RCC 7860 (cell line): ENCODE data around the gene FNDC5.

ENCODE experiments used
- DNase-seq: peaks from one replicate; pipeline ENCODE4 v3.0.0-alpha.2; 2015; ENCODE audit warnings: low spot score
- FAIRE-seq: peaks from 2 replicates; lab custom pipeline; 2012; peaks lifted over from hg19 to GRCh38; lab: Jason Lieb, UNC

The FNDC5 gene

DNA sequence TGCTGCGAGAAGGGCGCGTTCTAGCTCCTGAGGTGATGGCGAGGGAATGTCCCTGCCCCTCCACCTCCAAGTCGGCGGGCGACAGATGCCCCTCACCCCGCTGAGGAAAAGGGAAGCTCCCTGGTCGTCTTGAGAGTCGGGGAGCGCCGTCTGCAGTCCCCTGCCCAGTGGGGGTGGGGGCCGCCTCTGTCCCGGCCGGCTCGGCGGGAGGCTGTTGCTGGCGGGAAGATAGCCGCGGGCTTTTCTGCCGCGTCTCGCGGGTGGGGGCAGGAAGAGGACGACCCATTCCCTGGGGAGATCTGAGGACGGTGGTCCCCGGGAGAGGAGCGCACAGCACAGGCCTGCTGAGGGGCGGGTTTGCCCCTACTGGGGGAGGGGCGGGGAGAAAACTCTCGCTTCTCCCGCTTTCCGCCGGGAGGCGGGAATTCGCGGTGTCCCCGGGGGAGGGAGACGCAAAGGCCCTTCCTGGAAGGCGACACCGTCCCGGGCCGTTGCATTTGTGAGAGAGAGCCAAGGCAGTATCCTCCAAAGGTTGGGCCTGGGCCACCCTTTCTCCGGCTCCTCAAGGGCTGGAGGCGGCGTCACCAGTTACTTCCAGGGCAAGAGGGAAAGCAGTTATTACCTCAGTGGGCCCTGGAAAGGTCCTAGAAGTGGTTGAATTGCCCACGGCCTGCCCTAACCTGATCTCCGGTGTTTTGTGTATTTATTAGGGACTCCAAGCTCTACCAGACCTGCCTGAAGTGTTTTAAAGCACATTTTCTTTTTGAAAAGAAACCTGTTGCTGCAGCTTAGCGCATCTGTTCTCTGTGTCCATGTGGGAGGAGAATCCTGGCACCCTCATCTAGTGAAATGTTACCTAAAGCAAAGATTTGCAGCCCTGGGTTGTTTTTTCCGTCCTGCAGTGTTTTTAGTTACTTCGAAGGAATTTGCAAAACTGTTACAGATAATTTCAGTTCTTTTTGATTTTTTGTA, 52.6 kb downstream of the FNDC5 start:
- DNase-seq (peak; percentile 74), FAIRE-seq (no peak)

DNA sequence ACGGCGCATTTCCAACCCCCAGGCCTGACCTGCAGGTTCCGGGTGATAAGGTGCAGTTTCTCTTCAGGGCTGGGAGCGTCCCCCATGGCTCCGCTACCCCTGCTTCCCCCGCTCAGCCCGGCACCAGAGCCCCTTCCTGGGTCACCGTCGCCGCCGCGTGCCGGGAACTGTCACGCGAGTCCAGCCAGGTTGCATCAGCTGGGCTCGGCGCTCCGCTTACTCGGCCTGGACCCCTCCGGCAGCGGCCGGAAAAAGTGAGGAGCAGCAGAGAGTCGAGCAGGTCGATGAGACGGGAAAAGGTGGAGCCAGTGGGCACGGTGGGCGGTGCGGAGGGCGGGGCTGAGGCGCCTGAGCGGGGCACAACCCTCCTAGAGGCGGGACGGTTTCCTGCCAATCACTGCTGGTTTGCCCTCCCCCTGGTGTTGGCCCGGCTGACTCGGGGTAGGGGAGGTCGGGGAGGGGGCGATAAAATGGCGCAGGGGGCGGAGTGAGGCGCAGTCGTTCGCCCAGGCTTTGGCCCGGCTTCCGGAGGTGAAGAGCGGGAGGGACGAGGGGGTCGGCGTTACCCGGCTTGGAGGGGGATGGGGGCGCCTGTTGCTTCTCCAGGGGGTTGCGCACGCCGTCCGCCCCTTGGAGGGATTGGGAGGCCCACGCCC, 53.4 kb downstream of the FNDC5 start, which contains the start of the genes S100PBP and YARS1:
Gene S100PBP, plus strand, starts transcription at position 495 of the 656 bp plus-strand sequence. CDS start 8,447 bp downstream, outside the sequence.
Gene YARS1, minus strand, starts transcription at position 200 of the 656 bp plus-strand sequence. Its CDS starts 114 bp downstream, at position 86.
- FAIRE-seq (peak; percentile 72), DNase-seq (peak; percentile 96)

DNA sequence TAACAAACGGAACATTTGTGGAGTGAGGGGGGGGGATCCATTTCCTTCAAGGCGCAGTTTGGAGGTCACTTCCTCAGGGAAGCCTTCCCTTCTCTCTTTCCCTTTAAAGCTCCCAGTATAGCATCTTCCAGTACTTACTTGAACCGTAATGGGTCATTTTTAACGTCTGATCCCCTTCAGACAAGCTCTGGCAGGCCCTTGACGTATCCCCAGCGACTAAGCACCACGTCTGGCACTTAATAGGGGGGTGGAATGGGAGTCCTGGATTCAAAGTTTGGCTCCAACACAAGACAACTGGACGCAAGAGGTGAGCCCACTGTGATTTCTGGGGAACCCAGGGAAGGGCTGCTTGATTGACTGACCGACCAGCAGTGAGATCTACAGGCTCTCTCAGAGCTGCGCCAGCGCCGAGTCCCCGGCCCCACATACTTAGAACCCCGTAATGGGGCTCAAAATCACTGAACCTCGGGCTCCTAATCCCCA, 54.0 kb downstream of the FNDC5 start:
- DNase-seq = no peak
- no peak for FAIRE-seq

DNA sequence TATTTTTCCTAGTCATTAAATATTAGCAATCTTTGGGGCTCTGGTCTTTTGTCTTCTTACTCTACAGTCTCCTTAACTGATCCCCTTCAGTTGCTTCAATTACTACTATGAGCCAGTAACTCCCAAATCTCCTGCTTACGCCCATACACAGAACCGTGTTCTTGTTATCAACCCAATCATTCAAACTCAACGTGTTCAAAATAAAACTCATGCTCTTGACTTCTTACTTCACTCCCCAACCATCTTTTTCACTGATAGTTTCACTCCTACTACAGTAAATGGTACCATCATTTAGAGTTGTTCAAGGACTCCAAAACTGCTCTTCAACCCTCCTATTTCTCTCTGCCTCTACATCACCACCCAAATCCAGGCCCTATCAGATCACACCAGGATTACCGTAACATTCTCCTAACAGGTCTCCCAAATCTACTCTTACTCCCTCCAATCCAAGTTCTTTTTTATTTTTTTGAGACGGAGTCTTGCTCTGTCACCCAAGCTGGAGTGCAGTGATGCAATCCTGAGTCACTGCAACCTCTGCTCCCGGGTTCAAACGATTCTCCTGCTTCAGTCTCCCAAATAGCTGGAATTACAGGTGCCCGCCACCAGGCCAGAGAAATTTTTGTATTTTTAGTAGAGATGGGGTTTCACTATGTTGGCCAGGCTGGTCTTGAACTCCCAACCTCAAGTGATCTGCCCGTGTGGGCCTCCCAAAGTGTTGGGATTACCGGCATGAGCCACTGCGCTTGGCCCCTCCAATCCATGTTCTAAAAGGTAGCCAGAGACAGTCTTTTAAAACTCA, 56.6 kb downstream of the FNDC5 start:
- peak; percentile 14 for DNase-seq
- FAIRE-seq = no peak
